ENCODE results near the gene APPBP2.

- TF ChIP-seq CTCF (IDR thresholded peaks at IDR 0.05) (no peak), POLR2A (IDR thresholded peaks at IDR 0.05) (no peak)
These were observed 8.0 kb upstream of the APPBP2 start for GRCh38 chr17:60534010-60534555.
